Measurements from ENCODE around the gene NKD1.

GRCh38 chr16:50528820-50529219, 19.4 kb upstream of the NKD1 start:
- no peak for TF ChIP-seq CTCF (IDR thresholded peaks at IDR 0.05)
- no peak for TF ChIP-seq POLR2A (IDR thresholded peaks at IDR 0.05)
- no peak for TF ChIP-seq POLR2AphosphoS5 (IDR thresholded peaks at IDR 0.05)
- no peak for TF ChIP-seq EP300 (IDR thresholded peaks at IDR 0.05)
